Left ventricle myocardium superior (tissue), 1 donor: ENCODE measurements around the gene PRPF40A. TPM values are rescaled to one million over a fixed set of nuclear protein-coding genes. Genes with fewer than 3 reads are reported as not detected.
A peak's percentile ranks its signal among the peaks of the same experiment; 100 is the strongest.

Source experiments
- ATAC-seq: fragments of 200-7000 bp; cut with Tn5 transposase; one replicate; pipeline ENCODE4 v1.9.1; 2020; ENCODE audit warnings: mild to moderate bottlenecking, moderate library complexity
- DNase-seq: peaks from one replicate; pipeline ENCODE4 v3.0.0-alpha.2; 2020
- intact Hi-C: fragments of 100-400 bp; cut with micrococcal nuclease; formaldehyde crosslinking; loops from one replicate; pipeline ENCODE4 v1.11.0; 2022
- total RNA-seq: library from RNA; stranded (reverse); fragmentation: NEBNext Ultra II Directional; extraction: Animal tissue kit (Norgen Biotek cat#: 25700); gene quantifications from one replicate; pipeline ENCODE4 v1.2.1, GENCODE V29; 2021
- donor health status: DM: no; HTN: yes; CAD: no; lungs with severe emphysema.

The PRPF40A gene
- total RNA-seq, 1 donor from 2014 or later, result 33.2 TPM

- intact Hi-C loops, result no loop called here
- DNase-seq (no peak), ATAC-seq (no peak)
Observed at GRCh38 chr2:152661076-152661475, 56.2 kb downstream of the PRPF40A start.

GRCh38 chr2:152658221-152658620 lies 59.0 kb downstream of the PRPF40A start:
- no peak for ATAC-seq
- no peak for DNase-seq
- intact Hi-C loops, result no loop called here

GRCh38 chr2:152657043-152657442 lies 60.2 kb downstream of the PRPF40A start:
- DNase-seq (no peak), ATAC-seq (no peak)
- intact Hi-C loops, result no loop called here

GRCh38 chr2:152655880-152656279 lies 61.4 kb downstream of the PRPF40A start:
- intact Hi-C loops, result no loop called here
- ATAC-seq, result no peak
- no peak for DNase-seq

- no peak for ATAC-seq
- intact Hi-C loops, result no loop called here
- DNase-seq, result no peak
Observed at GRCh38 chr2:152651834-152652233, 65.4 kb downstream of the PRPF40A start.

GRCh38 chr2:152650768-152651371 lies 66.4 kb downstream of the PRPF40A start:
- ATAC-seq, result no peak
- no peak for DNase-seq
- intact Hi-C loops, result no loop called here

GRCh38 chr2:152649997-152650396 lies 67.3 kb downstream of the PRPF40A start:
- ATAC-seq, result no peak
- no peak for DNase-seq
- intact Hi-C loops, result no loop called here

- DNase-seq (no peak), ATAC-seq (peak; percentile 52)
- intact Hi-C loops, result no loop called here
Observed at GRCh38 chr2:152648336-152648735, 68.9 kb downstream of the PRPF40A start.

GRCh38 chr2:152647552-152647951 lies 69.7 kb downstream of the PRPF40A start:
- peak; percentile 93 for ATAC-seq
- intact Hi-C loops, result no loop called here
- DNase-seq, result peak; percentile 83

GRCh38 chr2:152646775-152647174 lies 70.5 kb downstream of the PRPF40A start:
- intact Hi-C loops, result no loop called here
- no peak for ATAC-seq
- no peak for DNase-seq

- intact Hi-C loops, result no loop called here
- DNase-seq (no peak), ATAC-seq (no peak)
Observed at GRCh38 chr2:152646264-152646663, 71.0 kb downstream of the PRPF40A start.

GRCh38 chr2:152644189-152644873 lies 72.9 kb downstream of the PRPF40A start:
- no peak for DNase-seq
- no peak for ATAC-seq
- intact Hi-C loops, result no loop called here

GRCh38 chr2:152638590-152638989 lies 78.7 kb downstream of the PRPF40A start:
- no peak for DNase-seq
- intact Hi-C loops, result loop anchor here (5.0 kb wide), 1 partner anchor 451 kb away; no protein-coding TSS in a partner anchor
- no peak for ATAC-seq

- intact Hi-C loops, result loop anchor here (5.0 kb wide), 1 partner anchor 451 kb away; no protein-coding TSS in a partner anchor
- DNase-seq, result no peak
- ATAC-seq, result no peak
Observed at GRCh38 chr2:152638056-152638455, 79.2 kb downstream of the PRPF40A start.

GRCh38 chr2:152637251-152637650 lies 80.0 kb downstream of the PRPF40A start:
- intact Hi-C loops, result loop anchor here (5.0 kb wide), 1 partner anchor 450 kb away; no protein-coding TSS in a partner anchor
- no peak for DNase-seq

GRCh38 chr2:152635635-152636298 lies 81.5 kb downstream of the PRPF40A start:
- peak; percentile 65 for ATAC-seq
- intact Hi-C loops, result loop anchor here (5.0 kb wide), 1 partner anchor 448 kb away; no protein-coding TSS in a partner anchor
- no peak for DNase-seq

More at GRCh38 chr2:152637251-152637650, 80.0 kb downstream of the PRPF40A start:
- ATAC-seq, result no peak

- DNase-seq (no peak), ATAC-seq (no peak)
- intact Hi-C loops, result no loop called here
Observed at GRCh38 chr2:152632736-152633135, 84.5 kb downstream of the PRPF40A start.

- no peak for DNase-seq
Observed at GRCh38 chr2:152630466-152630865, 86.8 kb downstream of the PRPF40A start.

GRCh38 chr2:152629202-152629601 lies 88.1 kb downstream of the PRPF40A start:
- DNase-seq (no peak), ATAC-seq (no peak)
- intact Hi-C loops, result loop anchor here (5.0 kb wide), 1 partner anchor 437 kb away; no protein-coding TSS in a partner anchor

More at GRCh38 chr2:152630466-152630865, 86.8 kb downstream of the PRPF40A start:
- no peak for ATAC-seq
- intact Hi-C loops, result no loop called here

- DNase-seq (no peak), ATAC-seq (peak; percentile 67)
- intact Hi-C loops, result loop anchor here (5.0 kb wide), 1 partner anchor 435 kb away; no protein-coding TSS in a partner anchor
Observed at GRCh38 chr2:152627351-152627957, 89.8 kb downstream of the PRPF40A start.
